Measurements from ENCODE around the gene EPB41L1. TPM values are rescaled to one million over a fixed set of nuclear protein-coding genes. Genes with fewer than 3 reads are reported as not detected.

Gene EPB41L1
- total RNA-seq, 1 donor from 2014 or later = 32.7 TPM

DNA sequence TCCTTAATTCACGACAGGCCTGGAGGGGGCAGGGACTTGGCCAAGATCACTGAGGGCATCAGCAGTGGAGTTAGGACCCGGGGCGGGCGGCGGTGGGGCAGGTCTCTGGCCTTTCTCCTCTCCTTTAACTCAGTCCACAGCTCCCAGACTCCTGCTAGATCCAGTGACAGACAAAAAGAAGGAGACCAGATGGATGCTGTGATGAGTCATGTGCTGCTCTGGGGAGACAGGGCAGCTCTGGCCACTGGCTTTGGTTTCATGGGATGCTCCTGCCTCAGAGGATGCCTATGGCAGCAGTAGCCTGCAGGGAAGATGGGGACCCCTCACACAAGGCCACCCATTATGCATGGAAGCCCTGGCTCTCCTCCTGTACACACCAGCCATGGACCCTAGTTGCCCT is 20.5 kb downstream of the EPB41L1 start:
- no peak for DNase-seq (ENCODE audit: low spot score)
- Mint-ChIP-seq H3K27me3 (ENCODE audit: insufficient read depth, low read depth) (peaks cover 4% of the 10 kb centered on the region), H3K4me3 (no peak overlapping the region), H3K9me3 (no peaks in the 10 kb centered on the region), H3K4me1 (peaks cover 64% of the 10 kb centered on the region), H3K36me3 (peaks cover 8% of the 10 kb centered on the region), H3K27ac (peak overlapping the region; percentile 40)
- Histone ChIP-seq H3K4me3 (no peak overlapping the region), H3K4me2 (no peak overlapping the region), H4K20me1 (ENCODE audit: low read depth) (peaks cover 23% of the 10 kb centered on the region), H2AFZ (replicated peaks) (no peak overlapping the region), H3K79me2 (ENCODE audit: low read depth) (no peaks in the 10 kb centered on the region), H3K4me1 (peaks cover 24% of the 10 kb centered on the region), H3K9ac (no peak overlapping the region), H3K9me3 (ENCODE audit: low read depth) (no peaks in the 10 kb centered on the region), H3K27me3 (no peaks in the 10 kb centered on the region), H3K36me3 (no peaks in the 10 kb centered on the region), H3F3A (ENCODE audit: low read depth) (peaks cover 19% of the 10 kb centered on the region), H3K27ac (no peak overlapping the region)
- TF ChIP-seq EZH2phosphoT487 (IDR thresholded peaks at IDR 0.05) = no peak
- TF ChIP-seq, protein P1, sequence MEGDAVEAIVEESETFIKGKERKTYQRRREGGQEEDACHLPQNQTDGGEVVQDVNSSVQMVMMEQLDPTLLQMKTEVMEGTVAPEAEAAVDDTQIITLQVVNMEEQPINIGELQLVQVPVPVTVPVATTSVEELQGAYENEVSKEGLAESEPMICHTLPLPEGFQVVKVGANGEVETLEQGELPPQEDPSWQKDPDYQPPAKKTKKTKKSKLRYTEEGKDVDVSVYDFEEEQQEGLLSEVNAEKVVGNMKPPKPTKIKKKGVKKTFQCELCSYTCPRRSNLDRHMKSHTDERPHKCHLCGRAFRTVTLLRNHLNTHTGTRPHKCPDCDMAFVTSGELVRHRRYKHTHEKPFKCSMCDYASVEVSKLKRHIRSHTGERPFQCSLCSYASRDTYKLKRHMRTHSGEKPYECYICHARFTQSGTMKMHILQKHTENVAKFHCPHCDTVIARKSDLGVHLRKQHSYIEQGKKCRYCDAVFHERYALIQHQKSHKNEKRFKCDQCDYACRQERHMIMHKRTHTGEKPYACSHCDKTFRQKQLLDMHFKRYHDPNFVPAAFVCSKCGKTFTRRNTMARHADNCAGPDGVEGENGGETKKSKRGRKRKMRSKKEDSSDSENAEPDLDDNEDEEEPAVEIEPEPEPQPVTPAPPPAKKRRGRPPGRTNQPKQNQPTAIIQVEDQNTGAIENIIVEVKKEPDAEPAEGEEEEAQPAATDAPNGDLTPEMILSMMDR (IDR thresholded peaks at IDR 0.05) = no peak

DNA sequence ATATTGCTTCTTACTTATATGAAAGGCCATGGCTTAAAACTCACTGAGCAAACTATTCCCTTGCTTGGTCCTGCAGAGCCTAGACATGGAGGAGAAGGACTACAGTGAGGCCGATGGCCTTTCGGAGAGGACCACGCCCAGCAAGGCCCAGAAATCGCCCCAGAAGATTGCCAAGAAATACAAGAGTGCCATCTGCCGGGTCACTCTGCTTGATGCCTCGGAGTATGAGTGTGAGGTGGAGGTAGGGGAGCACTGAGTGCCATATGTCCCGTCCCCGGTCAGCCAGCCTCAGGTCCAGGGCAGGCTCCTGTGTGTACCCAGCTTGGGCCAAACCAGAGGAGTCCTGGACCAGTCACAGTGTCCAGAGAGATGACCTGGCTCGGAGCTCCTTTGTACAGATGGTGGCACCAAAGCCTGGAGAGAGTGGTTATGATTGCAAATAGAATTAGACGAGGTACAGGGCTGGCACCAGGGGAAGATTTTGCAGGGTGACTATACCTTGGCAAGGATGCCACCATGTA is 21.0 kb downstream of the EPB41L1 start:
- Histone ChIP-seq H3F3A (ENCODE audit: low read depth) (peaks cover 20% of the 10 kb centered on the region), H3K4me2 (no peak overlapping the region), H3K27ac (no peak overlapping the region), H3K9me3 (ENCODE audit: low read depth) (no peaks in the 10 kb centered on the region), H4K20me1 (ENCODE audit: low read depth) (peaks cover 26% of the 10 kb centered on the region), H3K36me3 (no peaks in the 10 kb centered on the region), H3K9ac (no peak overlapping the region), H3K79me2 (ENCODE audit: low read depth) (no peaks in the 10 kb centered on the region), H3K4me3 (no peak overlapping the region), H3K27me3 (no peaks in the 10 kb centered on the region), H2AFZ (replicated peaks) (no peak overlapping the region), H3K4me1 (peaks cover 25% of the 10 kb centered on the region)
- H3K4me1 Mint-ChIP-seq = peaks cover 64% of the 10 kb centered on the region
- no peaks in the 10 kb centered on the region for H3K9me3 Mint-ChIP-seq
- H3K27ac Mint-ChIP-seq = peak overlapping the region; percentile 40
- no peak for TF ChIP-seq EZH2 (IDR thresholded peaks at IDR 0.05)
- TF ChIP-seq EZH2phosphoT487 (IDR thresholded peaks at IDR 0.05) = no peak
- TF ChIP-seq, protein P1 (IDR thresholded peaks at IDR 0.05) = no peak
- H3K4me3 Mint-ChIP-seq = no peak overlapping the region
- peaks cover 4% of the 10 kb centered on the region for H3K27me3 Mint-ChIP-seq (ENCODE audit: insufficient read depth, low read depth)
- H3K36me3 Mint-ChIP-seq = peaks cover 8% of the 10 kb centered on the region
- DNase-seq (ENCODE audit: low spot score) = no peak

DNA sequence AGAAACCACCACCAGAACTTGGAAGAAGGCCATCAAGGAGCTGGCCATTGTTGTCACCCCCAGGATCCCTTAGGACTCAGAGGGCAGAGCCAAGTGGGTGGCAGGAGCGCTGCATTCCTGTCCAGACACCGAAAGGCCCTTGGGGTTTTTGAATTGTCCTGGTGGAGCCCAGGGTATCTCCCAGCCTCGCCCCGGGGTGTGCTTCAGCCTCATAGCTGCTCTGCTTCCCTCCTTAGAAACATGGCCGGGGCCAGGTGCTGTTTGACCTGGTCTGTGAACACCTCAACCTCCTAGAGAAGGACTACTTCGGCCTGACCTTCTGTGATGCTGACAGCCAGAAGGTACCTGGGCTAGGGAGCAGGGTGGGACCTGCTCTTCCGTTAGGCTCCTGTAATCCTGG is 23.2 kb downstream of the EPB41L1 start:
- Histone ChIP-seq H3K9ac (no peak overlapping the region), H4K20me1 (ENCODE audit: low read depth) (peaks cover 23% of the 10 kb centered on the region), H3K4me2 (no peak overlapping the region), H3K79me2 (ENCODE audit: low read depth) (no peaks in the 10 kb centered on the region), H2AFZ (replicated peaks) (no peak overlapping the region), H3K27me3 (no peaks in the 10 kb centered on the region), H3K27ac (no peak overlapping the region), H3K4me3 (no peak overlapping the region), H3F3A (ENCODE audit: low read depth) (peaks cover 20% of the 10 kb centered on the region), H3K4me1 (peaks cover 25% of the 10 kb centered on the region), H3K36me3 (no peaks in the 10 kb centered on the region), H3K9me3 (ENCODE audit: low read depth) (no peaks in the 10 kb centered on the region)
- DNase-seq (ENCODE audit: low spot score) = no peak
- Mint-ChIP-seq H3K36me3 (peaks cover 8% of the 10 kb centered on the region), H3K27ac (no peak overlapping the region), H3K4me3 (no peak overlapping the region), H3K9me3 (no peaks in the 10 kb centered on the region), H3K27me3 (ENCODE audit: insufficient read depth, low read depth) (peaks cover 4% of the 10 kb centered on the region), H3K4me1 (peaks cover 53% of the 10 kb centered on the region)
- TF ChIP-seq EZH2phosphoT487 (IDR thresholded peaks at IDR 0.05) (no peak), EZH2 (IDR thresholded peaks at IDR 0.05) (no peak)
- TF ChIP-seq, protein P1 (IDR thresholded peaks at IDR 0.05) = no peak
